Heart left ventricle (tissue), 13 donors: ENCODE data around the gene PTCRA.

Source experiments
- CTCF ChIP-seq, 12 donors: fragments of 200-600 bp; sonication (generic) in 4 of 12; IDR thresholded peaks; one replicate each; pipeline versions ENCODE4 v1.5.0 to v1.8.0; 2018 to 2022; ENCODE audit warnings: antibody characterized with exemption in 12 of 12, mild to moderate bottlenecking in 5 of 12
- POLR2A ChIP-seq, 2 donors: fragments of 450-650 bp; IDR thresholded peaks; one replicate each; pipeline ENCODE4 v1.6.1; 2017; ENCODE audit warnings: antibody characterized with exemption in 2 of 2, mild to moderate bottlenecking in 2 of 2, moderate library complexity in 2 of 2
- donor health status: ischemic (EF 13 %, LVEDD 7.1; RV severe dilation, severe dysfunction).
- donor health status: DM: no; HTN: yes; CAD: no.
- donor health status: DM: no; HTN: no; CAD: no.
- donor health status: ischemic (EF 25% LVEDD 6.9; RV normal size, moderate dysfunction).
- donor health status: ischemic (EF 25% LVEDD 5.7; RV mildly dilated, moderate dysfunction).
- donor health status: ischemic (EF 35%, LVEDD 5.7; RV mildly dilated, moderate dysfunction).
- donor health status: nonischemic (EF 11% LVEDD 7.7; RV severe dilation, severe dysfunction).
- donor health status: DM: yes; HTN: yes; CAD: no.
- donor health status: PGD.
- donor health status: ischemic (EF 29% LVEDD 5.4; RV normal size, mild dysfunction).
- donor health status: nonischemic (EF 23%, LVEDD 6.1; RV moderate dilation, normal function).

- TF ChIP-seq CTCF (IDR thresholded peaks at IDR 0.05): no peak
- no peak for TF ChIP-seq POLR2A (IDR thresholded peaks at IDR 0.05)
These were observed 4.5 kb upstream of the PTCRA start for GRCh38 chr6:42911171-42912021.
